ENCODE results near the gene F7. TPM values are rescaled to one million over a fixed set of nuclear protein-coding genes. Genes with fewer than 3 reads are reported as not detected.
A peak's percentile ranks its signal among the peaks of the same experiment; 100 is the strongest.

The F7 gene
- total and polyA plus RNA-seq, 12 donors = 0.04 to 0.45 (median 0.20) TPM; not detected in 7

GRCh38 chr13:113086031-113086750 lies 19.4 kb upstream of the F7 start:
- no peak overlapping the region for H3K4me3 ChIP-seq
- ATAC-seq (no peak), DNase-seq (peak in 1 of 2 donors; percentile 7)
- no peak overlapping the region for H3K27ac ChIP-seq
- H3K4me1 ChIP-seq = peaks cover 0 to 12% (median 0%) of the 10 kb centered on the region in 9 donors
- WGBS, 2 donors = 84 to 87% methylated on average over 32 of the region's 32 CpGs
- TF ChIP-seq, protein P1, sequence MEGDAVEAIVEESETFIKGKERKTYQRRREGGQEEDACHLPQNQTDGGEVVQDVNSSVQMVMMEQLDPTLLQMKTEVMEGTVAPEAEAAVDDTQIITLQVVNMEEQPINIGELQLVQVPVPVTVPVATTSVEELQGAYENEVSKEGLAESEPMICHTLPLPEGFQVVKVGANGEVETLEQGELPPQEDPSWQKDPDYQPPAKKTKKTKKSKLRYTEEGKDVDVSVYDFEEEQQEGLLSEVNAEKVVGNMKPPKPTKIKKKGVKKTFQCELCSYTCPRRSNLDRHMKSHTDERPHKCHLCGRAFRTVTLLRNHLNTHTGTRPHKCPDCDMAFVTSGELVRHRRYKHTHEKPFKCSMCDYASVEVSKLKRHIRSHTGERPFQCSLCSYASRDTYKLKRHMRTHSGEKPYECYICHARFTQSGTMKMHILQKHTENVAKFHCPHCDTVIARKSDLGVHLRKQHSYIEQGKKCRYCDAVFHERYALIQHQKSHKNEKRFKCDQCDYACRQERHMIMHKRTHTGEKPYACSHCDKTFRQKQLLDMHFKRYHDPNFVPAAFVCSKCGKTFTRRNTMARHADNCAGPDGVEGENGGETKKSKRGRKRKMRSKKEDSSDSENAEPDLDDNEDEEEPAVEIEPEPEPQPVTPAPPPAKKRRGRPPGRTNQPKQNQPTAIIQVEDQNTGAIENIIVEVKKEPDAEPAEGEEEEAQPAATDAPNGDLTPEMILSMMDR (IDR thresholded peaks at IDR 0.05) = no peak
- H3K9me3 ChIP-seq = no peaks in the 10 kb centered on the region
- intact Hi-C loops (cut with DNase I) = no loop called here
- no peaks in the 10 kb centered on the region for H3K27me3 ChIP-seq
- H3K36me3 ChIP-seq = peaks cover 0 to 95% (median 4%) of the 10 kb centered on the region in 9 donors

DNA sequence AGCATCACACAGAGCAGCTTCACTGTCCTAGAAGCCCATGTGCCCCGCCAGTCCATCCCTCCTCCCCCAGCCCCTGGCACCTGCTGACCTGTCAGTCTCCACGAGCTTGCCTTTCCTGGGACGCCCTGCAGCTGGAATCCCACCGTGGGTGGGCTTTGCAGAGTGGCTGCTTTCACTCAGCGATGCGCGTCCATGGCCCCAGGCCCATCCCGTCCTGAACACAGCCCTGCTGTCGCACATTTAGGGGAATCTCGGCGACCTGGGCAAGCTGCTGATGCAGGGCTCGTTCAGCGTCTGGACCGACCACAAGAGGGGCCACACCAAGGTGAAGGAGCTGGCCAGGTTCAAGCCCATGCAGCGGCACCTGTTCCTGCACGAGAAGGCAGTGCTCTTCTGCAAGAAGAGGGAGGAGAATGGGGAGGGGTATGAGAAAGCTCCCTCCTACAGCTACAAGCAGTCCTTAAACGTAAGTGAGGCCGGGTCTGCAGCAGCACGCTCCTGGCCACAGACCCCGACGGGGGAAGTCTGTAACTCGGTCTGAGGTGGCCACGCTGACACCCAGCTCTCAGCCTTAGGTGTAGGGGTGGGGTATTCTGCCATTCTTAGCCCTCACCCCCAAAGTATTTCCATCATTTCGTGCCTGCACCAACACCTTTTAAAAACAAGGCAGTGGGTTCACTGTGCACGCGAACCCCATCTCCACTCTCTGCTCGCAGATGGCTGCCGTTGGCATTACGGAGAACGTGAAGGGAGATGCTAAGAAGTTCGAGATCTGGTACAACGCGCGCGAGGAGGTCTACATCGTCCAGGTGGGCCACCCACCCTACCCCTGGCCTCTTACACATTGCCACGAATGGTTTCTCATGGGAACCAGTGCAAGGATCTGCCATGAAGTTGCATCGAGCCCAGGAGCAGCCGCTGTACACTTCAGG lies 18.3 kb upstream of the F7 start:
- H3K4me3 ChIP-seq = no peak overlapping the region
- intact Hi-C loops (cut with DNase I) = no loop called here
- H3K9me3 ChIP-seq = no peaks in the 10 kb centered on the region
- WGBS, 2 donors = 90 to 93% methylated on average over 39 of the region's 39 CpGs
- H3K4me1 ChIP-seq = peaks cover 0 to 12% (median 0%) of the 10 kb centered on the region in 9 donors
- H3K27me3 ChIP-seq = no peaks in the 10 kb centered on the region
- ATAC-seq (no peak), DNase-seq (no peak)
- no peak overlapping the region for H3K27ac ChIP-seq
- TF ChIP-seq, protein P1 (IDR thresholded peaks at IDR 0.05) = no peak
- H3K36me3 ChIP-seq = peaks cover 0 to 89% (median 4%) of the 10 kb centered on the region in 9 donors

- no peak for DNase-seq
Observed at GRCh38 chr13:113087923-113088690, 17.5 kb upstream of the F7 start.

More at GRCh38 chr13:113087923-113088690, 17.5 kb upstream of the F7 start:
- intact Hi-C loops (cut with DNase I) = no loop called here
- peaks cover 0 to 10% (median 0%) of the 10 kb centered on the region in 9 donors for H3K4me1 ChIP-seq
- TF ChIP-seq, protein P1 (IDR thresholded peaks at IDR 0.05) = no peak
- whole genome bisulfite sequencing, 2 donors = 90 to 94% methylated on average over 40 of the region's 40 CpGs
- peaks cover 0 to 81% (median 4%) of the 10 kb centered on the region in 9 donors for H3K36me3 ChIP-seq
- ATAC-seq = no peak
- H3K27ac ChIP-seq = no peak overlapping the region
- no peak overlapping the region for H3K4me3 ChIP-seq
- no peaks in the 10 kb centered on the region for H3K27me3 ChIP-seq
- no peaks in the 10 kb centered on the region for H3K9me3 ChIP-seq

Data from heart right ventricle (tissue), 16 donors.